Testis (tissue), 5 donors: ENCODE measurements around the gene ZNF224. TPM values are rescaled to one million over a fixed set of nuclear protein-coding genes. Genes with fewer than 3 reads are reported as not detected.

Source experiments
- DNase-seq: peaks from one replicate; pipeline ENCODE4 v3.0.0-alpha.2; 2019
- H3K27ac ChIP-seq, 2 donors: fragments of 200-600 bp; sonication (generic); one replicate each; pipeline ENCODE4 v1.5.1; 2019
- H3K27me3 ChIP-seq: fragments of 200-600 bp; sonication (generic); one replicate; pipeline ENCODE4 v1.5.1; 2019
- H3K36me3 ChIP-seq: fragments of 200-600 bp; sonication (generic); one replicate; pipeline ENCODE4 v1.5.1; 2017; ENCODE audit warnings: low read depth; ENCODE audit errors: missing control alignments
- H3K4me1 ChIP-seq: fragments of 200-600 bp; sonication (generic); one replicate; pipeline ENCODE4 v1.5.1; 2019
- H3K4me3 ChIP-seq, 2 donors: fragments of 200-600 bp; sonication (generic); one replicate each; pipeline ENCODE4 v1.5.1; 2017 to 2019
- H3K9me3 ChIP-seq: fragments of 200-600 bp; sonication (generic); one replicate; pipeline ENCODE4 v1.5.1; 2017
- POLR2A ChIP-seq: fragments of 450-650 bp; IDR thresholded peaks from one replicate; pipeline ENCODE4 v1.6.1; 2017; ENCODE audit warnings: antibody characterized with exemption, mild to moderate bottlenecking, moderate library complexity
- WGBS, 2 donors: methylation state at CpG; one replicate each; pipeline ENCODE4 v1.1.5; 2018; 5-methylcytosine and 5-hydroxymethylcytosine counted together
- intact Hi-C: fragments of 100-400 bp; cut with DNase I; formaldehyde crosslinking; loops from one replicate; pipeline ENCODE4 v1.15.1; 2023; ENCODE audit warnings: low total_unique reads
- long read RNA-seq, 2 donors: transcript quantifications; one replicate each; lab custom pipeline, GENCODE V29; 2026
- polyA plus RNA-seq: library from polyadenylated mRNA; stranded (reverse); fragments of 350-450 nt; fragmentation: Illumina TruSeq; extraction: RNeasy Lipid Tissue Mini Kit (QIAGEN cat#74804); gene quantifications from one replicate; pipeline ENCODE4 v1.2.3, GENCODE V29; 2014; ENCODE audit warnings: low read depth, low replicate concordance; ENCODE audit not compliant: insufficient read depth
- total RNA-seq, 2 donors: library from RNA; depleted of rRNA; stranded (reverse); fragments of >200 nt; gene quantifications; one replicate each; pipeline ENCODE4 v1.2.3, GENCODE V29; 2016
- TF ChIP-seq, protein P1 (sequence below), 3 experiments: fragments of 450-650 bp in 2 of 3; fragments of 200-600 bp in 1 of 3; sonication (generic) in 1 of 3; IDR thresholded peaks; one replicate each; pipeline ENCODE4 v1.5.1; 2016 to 2019; ENCODE audit warnings: antibody characterized with exemption in 3 of 3, mild to moderate bottlenecking in 2 of 3, moderate library complexity in 1 of 3

Gene ZNF224
- total RNA-seq (10 to 100 TPM; 21.8 to 22.7 TPM), polyA plus RNA-seq (11.3 TPM)
- long read RNA-seq, donor 1, transcript ZNF224-208 (1 exons, 2,994 nt) = major isoform, 5 of 8 reads
- long read RNA-seq, donor 1, partial matches to known transcripts = 0 of 8 reads
- long read RNA-seq, donor 1, other reads (novel, unspliced or antisense) = 0 of 8 reads
- long read RNA-seq, donor 2, transcript ZNF224-208 (1 exons, 2,994 nt) = major isoform, 5 of 6 reads
- long read RNA-seq, donor 2, partial matches to known transcripts = 0 of 6 reads
- long read RNA-seq, donor 2, other reads (novel, unspliced or antisense) = 0 of 6 reads

DNA sequence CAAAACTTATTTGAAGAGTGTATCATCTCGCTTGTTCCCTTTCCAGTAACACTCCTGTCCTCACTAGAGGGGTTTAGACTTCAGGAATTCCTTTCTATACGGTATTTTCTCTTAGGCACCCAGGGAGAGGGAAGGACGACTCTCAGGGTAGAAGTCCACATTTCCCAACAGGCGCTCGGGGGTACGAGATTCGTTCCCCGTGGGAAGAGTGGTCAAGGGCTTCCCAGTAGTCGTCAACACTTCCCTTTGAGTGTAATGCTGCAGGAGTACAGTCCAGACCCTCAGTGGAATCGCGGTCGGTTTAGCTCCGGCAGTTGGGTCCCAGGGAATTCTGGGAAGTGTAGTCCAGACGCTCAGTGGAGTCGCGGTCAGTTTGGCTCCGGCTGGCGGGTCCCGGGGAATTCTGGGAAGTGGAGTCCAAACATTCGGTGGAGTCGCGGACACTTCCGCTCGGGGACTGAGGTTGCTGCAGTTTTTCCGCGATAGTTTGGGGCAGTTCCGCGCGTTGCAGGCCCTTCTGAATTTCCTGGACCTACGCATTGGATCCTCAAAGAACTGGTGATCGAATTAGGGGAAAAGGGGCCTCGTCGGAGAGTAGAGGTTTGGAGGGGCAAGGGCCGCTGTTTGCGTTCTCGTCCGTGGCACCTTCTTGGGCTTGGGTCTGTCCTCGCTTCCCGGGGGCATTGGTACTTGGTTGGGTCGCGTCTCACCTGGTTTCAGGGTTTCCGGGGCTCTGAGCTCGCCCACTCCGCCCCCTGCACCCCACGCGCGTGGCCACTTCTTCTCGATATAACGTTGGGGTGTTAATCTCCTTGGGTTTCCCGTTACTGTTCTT is at the start of gene ZNF224:
Gene ZNF224, plus strand, starts transcription at position 431 of the 835 bp plus-strand sequence. CDS start 3,513 bp downstream, outside the sequence.
- H3K4me1 ChIP-seq = peaks cover 5% of the 10 kb centered on the region
- TF ChIP-seq, protein P1, sequence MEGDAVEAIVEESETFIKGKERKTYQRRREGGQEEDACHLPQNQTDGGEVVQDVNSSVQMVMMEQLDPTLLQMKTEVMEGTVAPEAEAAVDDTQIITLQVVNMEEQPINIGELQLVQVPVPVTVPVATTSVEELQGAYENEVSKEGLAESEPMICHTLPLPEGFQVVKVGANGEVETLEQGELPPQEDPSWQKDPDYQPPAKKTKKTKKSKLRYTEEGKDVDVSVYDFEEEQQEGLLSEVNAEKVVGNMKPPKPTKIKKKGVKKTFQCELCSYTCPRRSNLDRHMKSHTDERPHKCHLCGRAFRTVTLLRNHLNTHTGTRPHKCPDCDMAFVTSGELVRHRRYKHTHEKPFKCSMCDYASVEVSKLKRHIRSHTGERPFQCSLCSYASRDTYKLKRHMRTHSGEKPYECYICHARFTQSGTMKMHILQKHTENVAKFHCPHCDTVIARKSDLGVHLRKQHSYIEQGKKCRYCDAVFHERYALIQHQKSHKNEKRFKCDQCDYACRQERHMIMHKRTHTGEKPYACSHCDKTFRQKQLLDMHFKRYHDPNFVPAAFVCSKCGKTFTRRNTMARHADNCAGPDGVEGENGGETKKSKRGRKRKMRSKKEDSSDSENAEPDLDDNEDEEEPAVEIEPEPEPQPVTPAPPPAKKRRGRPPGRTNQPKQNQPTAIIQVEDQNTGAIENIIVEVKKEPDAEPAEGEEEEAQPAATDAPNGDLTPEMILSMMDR (IDR thresholded peaks at IDR 0.05) = no peak
- TF ChIP-seq POLR2A = no peak
- WGBS, 2 donors = 0% methylated on average over 35 to 50 of the region's 50 CpGs
- peak within 1 kb of the TSS; percentile 73 to 85 for H3K4me3 ChIP-seq
- intact Hi-C loops = no loop called here
- DNase-seq = peak; percentile 97
- H3K36me3 ChIP-seq = no peaks in the 10 kb centered on the region
- peak within 1 kb of the TSS; percentile 53 to 60 for H3K27ac ChIP-seq
- no peaks in the 10 kb centered on the region for H3K9me3 ChIP-seq
- H3K27me3 ChIP-seq = no peaks in the 10 kb centered on the region

DNA sequence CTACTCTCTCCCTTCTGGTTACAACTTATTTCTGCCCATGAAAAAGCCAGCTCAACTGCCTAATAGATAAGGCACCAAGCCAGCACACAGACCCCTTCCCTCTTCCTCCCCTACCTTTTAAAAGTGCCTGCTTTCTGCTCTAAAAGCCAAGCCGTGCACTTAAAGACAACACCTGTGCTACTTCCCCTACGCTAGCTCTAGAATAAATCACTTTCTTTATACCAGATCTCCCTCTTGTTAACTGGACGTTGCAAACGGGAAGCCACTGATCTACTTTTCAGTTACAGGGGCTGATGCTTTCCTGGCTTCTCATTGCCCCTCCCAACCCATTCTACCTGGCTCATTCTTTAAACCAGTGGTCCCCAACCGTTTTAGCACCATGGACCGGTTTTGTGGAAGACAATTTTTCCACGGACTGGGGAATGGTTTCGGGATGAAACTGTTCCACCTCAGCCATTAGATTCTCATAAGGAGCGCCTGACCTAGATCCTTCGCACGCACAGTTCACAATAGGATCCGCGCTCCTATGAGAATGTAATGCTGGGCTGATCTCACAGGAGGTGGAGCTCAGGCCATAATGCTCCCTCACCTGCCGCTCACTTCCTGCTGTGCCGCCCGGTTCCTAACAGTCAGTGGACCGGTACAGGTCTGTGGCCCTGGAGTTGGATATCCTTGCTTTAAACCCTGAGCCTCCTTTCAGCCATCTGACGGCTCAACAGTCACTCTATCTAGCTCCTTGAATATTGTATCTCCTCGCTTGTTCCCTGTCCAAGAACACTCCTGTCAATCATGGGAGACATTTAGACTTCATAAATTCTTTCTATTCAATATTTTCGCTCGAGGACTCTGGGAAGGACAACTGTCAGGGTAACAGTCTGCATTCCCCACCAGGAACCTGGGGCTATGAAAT is 43.2 kb upstream of the ZNF224 start:
- H3K27me3 ChIP-seq = no peaks in the 10 kb centered on the region
- H3K27ac ChIP-seq = peak overlapping the region in 1 of 2 donors; percentile 65
- peaks cover 6% of the 10 kb centered on the region for H3K4me1 ChIP-seq
- no peaks in the 10 kb centered on the region for H3K9me3 ChIP-seq
- intact Hi-C loops = loop anchor here (10.0 kb wide), 1 partner anchor 64 kb away; the partner anchor contains the start of gene ZNF225
- peak; percentile 43 for DNase-seq
- 11 to 14% methylated on average over 21 of the region's 21 CpGs for WGBS, 2 donors
- H3K4me3 ChIP-seq = peak overlapping the region; percentile 71 to 75
- no peak for TF ChIP-seq POLR2A
- TF ChIP-seq, protein P1 (IDR thresholded peaks at IDR 0.05) = no peak
- no peaks in the 10 kb centered on the region for H3K36me3 ChIP-seq

DNA sequence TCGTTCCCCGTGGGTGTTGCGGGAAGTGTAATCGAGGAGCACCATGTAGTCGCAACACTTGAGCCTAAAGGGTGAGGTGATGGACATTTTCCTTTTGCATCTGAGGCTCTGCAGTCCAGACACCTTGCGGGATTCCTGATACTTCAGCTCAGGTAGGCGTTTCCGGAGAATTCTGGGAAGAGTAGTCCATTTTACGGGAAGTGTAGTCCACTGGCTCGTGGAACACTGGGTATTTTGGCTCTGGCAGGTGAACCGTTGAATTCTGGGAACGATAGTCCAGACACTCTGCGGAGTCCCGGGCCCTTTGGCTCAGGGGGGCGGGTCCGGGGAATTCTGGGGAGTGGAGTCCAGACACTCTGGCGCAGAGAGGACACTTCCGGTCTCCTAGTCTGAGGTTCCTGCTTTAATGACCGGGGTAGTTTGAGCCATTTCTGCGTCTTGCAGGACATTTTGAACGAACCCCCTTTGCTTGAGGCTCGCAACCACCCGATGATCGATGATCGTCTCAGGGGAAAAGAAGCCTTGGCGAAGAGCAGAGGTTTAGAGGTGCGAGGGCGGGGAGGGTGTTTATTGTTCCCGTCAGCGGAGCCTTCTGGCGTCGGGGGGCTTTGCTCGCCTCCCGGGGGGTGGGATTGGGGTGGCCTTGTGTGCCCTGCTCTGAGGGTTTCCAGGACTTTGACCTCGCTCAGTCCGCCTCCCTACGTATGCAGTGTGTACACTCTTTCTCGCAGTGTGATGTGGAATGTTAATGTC is 42.3 kb upstream of the ZNF224 start, which contains the start of gene ZNF223:
Gene ZNF223, plus strand, starts transcription at position 387 of the 753 bp plus-strand sequence. CDS start 3,141 bp downstream, outside the sequence.
- H3K4me3 ChIP-seq = peak within 1 kb of the TSS; percentile 71 to 75
- DNase-seq = peak; percentile 98
- WGBS, 2 donors = 0 to 1% methylated on average over 20 to 36 of the region's 38 CpGs

More for the DNA sequence above, 42.3 kb upstream of the ZNF224 start, which contains the start of gene ZNF223:
- Histone ChIP-seq H3K9me3 (no peaks in the 10 kb centered on the region), H3K27me3 (no peaks in the 10 kb centered on the region), H3K36me3 (no peaks in the 10 kb centered on the region), H3K4me1 (peaks cover 6% of the 10 kb centered on the region), H3K27ac (peak within 1 kb of the TSS in 1 of 2 donors; percentile 65)
- intact Hi-C loops = loop anchor here (10.0 kb wide), 1 partner anchor 63 kb away; the partner anchor contains the start of gene ZNF225
- no peak for TF ChIP-seq POLR2A
- TF ChIP-seq, protein P1 (IDR thresholded peaks at IDR 0.05) = peak in 2 of 3 experiments; percentile 3 to 17
